A673 (cell line): ENCODE measurements around the gene SLC4A8.

Experiments
- EZH2 ChIP-seq: fragments of 200-600 bp; sonication (generic); IDR thresholded peaks from 2 replicates; pipeline ENCODE4 v1.6.1; 2017; ENCODE audit warnings: borderline replicate concordance, low read depth, mild to moderate bottlenecking, mixed read lengths, antibody characterized with exemption, low read length; ENCODE audit not compliant: poor library complexity, severe bottlenecking
- TF ChIP-seq, protein P1 (sequence below): fragments of 300-800, 200-600 bp; sonication (generic); conservative IDR thresholded peaks from 2 replicates; pipeline ENCODE4 v1.5.1; 2017; ENCODE audit warnings: low read depth, mild to moderate bottlenecking, antibody characterized with exemption, low read length, moderate library complexity, mixed read lengths

DNA sequence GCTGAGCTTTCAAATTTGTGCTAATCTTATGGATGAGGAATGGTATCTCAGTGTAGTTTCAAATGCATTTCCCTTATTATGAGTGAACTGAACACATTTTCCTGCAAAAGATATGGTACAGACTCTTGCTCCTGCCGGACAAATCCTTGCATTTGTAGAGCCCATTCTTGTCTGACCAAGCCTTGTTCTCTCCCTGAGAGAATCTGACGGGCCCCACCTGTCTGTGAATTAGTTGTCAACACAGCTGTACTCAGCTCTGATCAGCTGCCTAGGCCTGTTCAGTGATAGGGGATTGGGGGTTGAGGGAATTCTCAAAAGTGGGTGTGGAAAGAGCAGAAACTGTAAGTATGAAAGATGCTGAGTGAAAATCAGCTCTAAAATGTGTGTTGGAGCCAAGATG, 123.6 kb downstream of the SLC4A8 start:
- TF ChIP-seq, protein P1, sequence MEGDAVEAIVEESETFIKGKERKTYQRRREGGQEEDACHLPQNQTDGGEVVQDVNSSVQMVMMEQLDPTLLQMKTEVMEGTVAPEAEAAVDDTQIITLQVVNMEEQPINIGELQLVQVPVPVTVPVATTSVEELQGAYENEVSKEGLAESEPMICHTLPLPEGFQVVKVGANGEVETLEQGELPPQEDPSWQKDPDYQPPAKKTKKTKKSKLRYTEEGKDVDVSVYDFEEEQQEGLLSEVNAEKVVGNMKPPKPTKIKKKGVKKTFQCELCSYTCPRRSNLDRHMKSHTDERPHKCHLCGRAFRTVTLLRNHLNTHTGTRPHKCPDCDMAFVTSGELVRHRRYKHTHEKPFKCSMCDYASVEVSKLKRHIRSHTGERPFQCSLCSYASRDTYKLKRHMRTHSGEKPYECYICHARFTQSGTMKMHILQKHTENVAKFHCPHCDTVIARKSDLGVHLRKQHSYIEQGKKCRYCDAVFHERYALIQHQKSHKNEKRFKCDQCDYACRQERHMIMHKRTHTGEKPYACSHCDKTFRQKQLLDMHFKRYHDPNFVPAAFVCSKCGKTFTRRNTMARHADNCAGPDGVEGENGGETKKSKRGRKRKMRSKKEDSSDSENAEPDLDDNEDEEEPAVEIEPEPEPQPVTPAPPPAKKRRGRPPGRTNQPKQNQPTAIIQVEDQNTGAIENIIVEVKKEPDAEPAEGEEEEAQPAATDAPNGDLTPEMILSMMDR, result no peak
- TF ChIP-seq EZH2, result no peak
